ENCODE results near the gene SYCP2L. TPM values are rescaled to one million over a fixed set of nuclear protein-coding genes. Genes with fewer than 3 reads are reported as not detected.
"Not testable (repeated sequence)": the region's sequence is repeated elsewhere in the genome, so short reads cannot be mapped to it uniquely, and the experiment has no call there.

Gene SYCP2L
- total and polyA plus RNA-seq, 10 of the 15 experiments (the other 5 are each of a cell fraction or from before 2014, with no cell fraction given): 0.03 to 0.12 (median 0.04) TPM; not detected in 7

DNA sequence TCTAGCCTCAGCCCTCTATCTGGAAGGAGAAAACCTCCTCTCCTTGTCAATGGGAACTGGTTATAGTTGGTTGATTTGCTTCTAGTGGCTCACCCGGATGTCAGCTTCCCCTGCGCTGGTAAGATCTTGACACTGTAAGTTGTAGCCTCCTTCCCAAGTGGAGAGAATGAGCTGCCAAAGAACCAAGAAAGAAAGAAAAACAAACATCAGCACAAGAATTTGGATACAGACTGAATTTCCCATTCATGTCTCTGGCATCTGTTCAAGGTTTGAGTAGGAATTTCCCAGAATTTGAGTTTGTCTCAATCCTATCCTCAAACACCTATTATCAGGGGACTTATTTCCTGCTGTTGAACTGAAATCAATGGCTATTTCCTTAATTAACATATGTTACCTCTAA is 113.1 kb downstream of the SYCP2L start:
- Histone ChIP-seq H4K20me1 (ENCODE audit: control insufficient read depth, insufficient read depth) (no peaks in the 10 kb centered on the region), H3K27me3 (replicated peaks in 1 of 2; ENCODE audit: control insufficient read depth in 2 of 2, insufficient read depth in 2 of 2, low read length in 1 of 2) (no peaks in the 10 kb centered on the region), H3K4me3 (no peak overlapping the region), H3K79me2 (ENCODE audit: control insufficient read depth, insufficient read depth, low read length) (no peaks in the 10 kb centered on the region), H3K4me2 (ENCODE audit: control insufficient read depth, insufficient read depth) (no peak overlapping the region), H2AFZ (ENCODE audit: control insufficient read depth, low read depth, low read length) (no peak overlapping the region), H3K9me3 (replicated peaks; ENCODE audit: control insufficient read depth, insufficient read depth, low read length) (no peaks in the 10 kb centered on the region), H3K27ac (ENCODE audit: control insufficient read depth, insufficient read depth) (no peak overlapping the region), H3K4me1 (ENCODE audit: control insufficient read depth, insufficient read depth, low read length) (no peaks in the 10 kb centered on the region), H3K9ac (ENCODE audit: control insufficient read depth, insufficient read depth, low read length) (no peak overlapping the region), H3K36me3 (ENCODE audit: control insufficient read depth in 2 of 2, insufficient read depth in 2 of 2, low read length in 1 of 2) (no peaks in the 10 kb centered on the region)
- ChIA-PET POLR2A (no interaction called here), SMC1A (ENCODE audit: uncharacterized antibody, unreplicated experiment) (interaction anchor here (1.9 kb wide), 1 partner anchor 18 kb away, joined by 7 read pairs; no protein-coding TSS in a partner anchor), CTCF (no interaction called here), RAD21 (ENCODE audit: unreplicated experiment) (no interaction called here)
- ATAC-seq: no peak
- no TSS peak for BruUV-seq (replicated peaks)
- in situ Hi-C loops (cut with MboI): no loop called here
- TF ChIP-seq, protein P1, sequence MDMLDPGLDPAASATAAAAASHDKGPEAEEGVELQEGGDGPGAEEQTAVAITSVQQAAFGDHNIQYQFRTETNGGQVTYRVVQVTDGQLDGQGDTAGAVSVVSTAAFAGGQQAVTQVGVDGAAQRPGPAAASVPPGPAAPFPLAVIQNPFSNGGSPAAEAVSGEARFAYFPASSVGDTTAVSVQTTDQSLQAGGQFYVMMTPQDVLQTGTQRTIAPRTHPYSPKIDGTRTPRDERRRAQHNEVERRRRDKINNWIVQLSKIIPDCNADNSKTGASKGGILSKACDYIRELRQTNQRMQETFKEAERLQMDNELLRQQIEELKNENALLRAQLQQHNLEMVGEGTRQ (IDR thresholded peaks at IDR 0.05; ENCODE audit: borderline replicate concordance, low read depth, low read length): no peak
- no peak for TF ChIP-seq DPF2 (IDR thresholded peaks at IDR 0.05)
- TF ChIP-seq PAX8 (IDR thresholded peaks at IDR 0.05): no peak
- no peak for DNase-seq (ENCODE audit: low read depth, low spot score)
- WGBS (ENCODE audit: insufficient coverage, insufficient replicate concordance, low lambda C conversion rate, missing lambda C conversion rate): 94% methylated on average over 2 of the region's 2 CpGs
- FAIRE-seq: no peak
- intact Hi-C loops (cut with micrococcal nuclease; ENCODE audit: unreplicated experiment): no loop called here

DNA sequence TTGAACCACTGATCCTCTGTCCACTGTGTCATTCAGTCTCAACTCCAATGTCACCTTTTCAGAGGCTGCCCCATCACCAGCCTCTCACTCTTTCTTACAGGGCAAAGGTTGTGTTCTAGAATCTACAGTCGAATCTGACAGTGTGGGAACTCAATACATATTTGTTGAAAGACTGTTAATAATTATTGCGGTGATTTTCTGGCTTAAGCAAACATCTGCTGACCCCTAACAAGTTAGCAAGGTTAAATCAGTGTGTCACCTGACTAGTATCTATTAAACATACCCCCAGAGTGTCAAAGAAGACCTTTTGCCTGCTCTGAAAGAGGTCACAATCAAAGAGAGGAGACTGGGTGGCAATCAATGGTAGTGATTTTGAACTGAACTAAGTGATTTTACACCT is 115.3 kb downstream of the SYCP2L start:
- ChIA-PET SMC1A (ENCODE audit: uncharacterized antibody, unreplicated experiment) (no interaction called here), RAD21 (ENCODE audit: unreplicated experiment) (no interaction called here), POLR2A (no interaction called here), CTCF (interaction anchor here (0.9 to 1.2 kb wide), 2 partner anchors 8 to 11 kb away, joined by 3 read pairs; no protein-coding TSS in a partner anchor)
- Histone ChIP-seq H4K20me1 (ENCODE audit: control insufficient read depth, insufficient read depth) (no peaks in the 10 kb centered on the region), H3K27me3 (replicated peaks in 1 of 2; ENCODE audit: control insufficient read depth in 2 of 2, insufficient read depth in 2 of 2, low read length in 1 of 2) (no peaks in the 10 kb centered on the region), H3K9ac (ENCODE audit: control insufficient read depth, insufficient read depth, low read length) (no peak overlapping the region), H3K36me3 (ENCODE audit: control insufficient read depth in 2 of 2, insufficient read depth in 2 of 2, low read length in 1 of 2) (no peaks in the 10 kb centered on the region), H3K4me2 (ENCODE audit: control insufficient read depth, insufficient read depth) (no peak overlapping the region), H3K4me1 (ENCODE audit: control insufficient read depth, insufficient read depth, low read length) (no peaks in the 10 kb centered on the region), H2AFZ (ENCODE audit: control insufficient read depth, low read depth, low read length) (no peak overlapping the region), H3K4me3 (no peak overlapping the region), H3K79me2 (ENCODE audit: control insufficient read depth, insufficient read depth, low read length) (no peaks in the 10 kb centered on the region), H3K27ac (ENCODE audit: control insufficient read depth, insufficient read depth) (no peak overlapping the region), H3K9me3 (replicated peaks; ENCODE audit: control insufficient read depth, insufficient read depth, low read length) (no peaks in the 10 kb centered on the region)
- ATAC-seq: no peak
- DNase-seq (ENCODE audit: low read depth, low spot score): no peak
- no peak for FAIRE-seq
- BruUV-seq (replicated peaks): no TSS peak
- 41% methylated on average over 2 of the region's 2 CpGs for WGBS (ENCODE audit: insufficient coverage, insufficient replicate concordance, low lambda C conversion rate, missing lambda C conversion rate)
- in situ Hi-C loops (cut with MboI) (no loop called here), intact Hi-C loops (cut with micrococcal nuclease; ENCODE audit: unreplicated experiment) (no loop called here)
- no peak for TF ChIP-seq ZSCAN29 (IDR thresholded peaks at IDR 0.05)
- TF ChIP-seq JUNB (IDR thresholded peaks at IDR 0.05): no peak

DNA sequence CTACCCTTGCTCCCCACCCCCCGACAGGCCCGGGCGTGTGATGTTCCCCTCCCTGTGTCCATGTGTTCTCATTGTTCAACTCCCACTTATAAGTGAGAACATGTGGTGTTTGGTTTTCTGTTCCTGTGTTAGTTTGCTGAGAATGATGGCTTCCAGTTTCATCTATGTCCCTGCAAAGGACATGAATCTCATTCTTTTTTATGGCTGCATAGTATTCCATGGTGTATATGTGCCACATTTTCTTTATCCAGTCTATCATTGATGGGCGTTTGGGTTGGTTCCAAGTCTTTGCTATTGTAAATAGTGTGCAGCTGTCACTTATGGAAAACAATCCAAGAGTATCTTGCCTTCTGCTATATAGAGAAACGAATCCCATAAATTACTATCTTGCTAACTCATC is 116.4 kb downstream of the SYCP2L start:
- H3K27me3 ChIP-seq (replicated peaks in 1 of 2; ENCODE audit: control insufficient read depth in 2 of 2, insufficient read depth in 2 of 2, low read length in 1 of 2); H3K4me3 ChIP-seq; in situ Hi-C loops (cut with MboI); H3K36me3 ChIP-seq (ENCODE audit: control insufficient read depth in 2 of 2, insufficient read depth in 2 of 2, low read length in 1 of 2); H2AFZ ChIP-seq (ENCODE audit: control insufficient read depth, low read depth, low read length); H3K9ac ChIP-seq (ENCODE audit: control insufficient read depth, insufficient read depth, low read length); DNase-seq (ENCODE audit: low read depth, low spot score); H3K4me1 ChIP-seq (ENCODE audit: control insufficient read depth, insufficient read depth, low read length); intact Hi-C loops (cut with micrococcal nuclease; ENCODE audit: unreplicated experiment); H3K79me2 ChIP-seq (ENCODE audit: control insufficient read depth, insufficient read depth, low read length); H4K20me1 ChIP-seq (ENCODE audit: control insufficient read depth, insufficient read depth); FAIRE-seq; H3K9me3 ChIP-seq (replicated peaks; ENCODE audit: control insufficient read depth, insufficient read depth, low read length); RAD21 ChIA-PET (ENCODE audit: unreplicated experiment); POLR2A ChIA-PET; H3K27ac ChIP-seq (ENCODE audit: control insufficient read depth, insufficient read depth); BruUV-seq (replicated peaks); H3K4me2 ChIP-seq (ENCODE audit: control insufficient read depth, insufficient read depth); CTCF ChIA-PET; ATAC-seq: not testable (repeated sequence)
- WGBS (ENCODE audit: insufficient coverage, insufficient replicate concordance, low lambda C conversion rate, missing lambda C conversion rate): 49% methylated on average over 5 of the region's 5 CpGs
- SMC1A ChIA-PET (ENCODE audit: uncharacterized antibody, unreplicated experiment): interaction anchor here (1.3 kb wide), 1 partner anchor 65 kb away, joined by 3 read pairs; no protein-coding TSS in a partner anchor

Measured in GM12878 (cell line).